IMR-90 (cell line): ENCODE results near the gene COL9A2. TPM values are rescaled to one million over a fixed set of nuclear protein-coding genes. Genes with fewer than 3 reads are reported as not detected.
A peak's percentile ranks its signal among the peaks of the same experiment; 100 is the strongest.

ENCODE experiments used
- ATAC-seq: fragments of 200-7000 bp; cut with Tn5 transposase; 2 replicates; pipeline ENCODE4 v1.9.1; 2020; ENCODE audit warnings: low read depth, mild to moderate bottlenecking, moderate library complexity
- BruUV-seq: library from RNA; stranded (reverse); fragments of 400-500 nt; replicated peaks from 2 replicates; lab custom pipeline; 2021; lab: Mats Ljungman, UMichigan
- CTCF ChIA-PET: fragments of 300-600 bp; formaldehyde crosslinking; extraction: SDS; loops from one replicate; lab custom pipeline; 2021; ENCODE audit warnings: antibody characterized with exemption; lab: Yijun Ruan, JAX
- POLR2A ChIA-PET: fragments of 300-600 bp; sonication (Branson Sonifier 250); formaldehyde crosslinking; loops from one replicate; lab custom pipeline; 2022; ENCODE audit warnings: antibody characterized with exemption; ENCODE audit not compliant: unreplicated experiment; lab: Charles Lee
- DNase-seq: peaks from one replicate; pipeline ENCODE4 v3.0.0; 2013
- H2AFZ ChIP-seq: replicated peaks from 2 replicates; pipeline ENCODE3; 2013; ENCODE audit warnings: low read length, mild to moderate bottlenecking; ENCODE audit not compliant: poor library complexity
- H2AK5ac ChIP-seq: 2 replicates; pipeline ENCODE4 v1.6.1; 2013; ENCODE audit warnings: low read depth, low read length, inconsistent platforms
- H2AK9ac ChIP-seq: replicated peaks from 2 replicates; pipeline ENCODE3; 2013; ENCODE audit warnings: mild to moderate bottlenecking, low read depth, low read length, moderate library complexity; ENCODE audit not compliant: poor library complexity
- H2BK120ac ChIP-seq: 2 replicates; pipeline ENCODE4 v1.6.1; 2013; ENCODE audit warnings: low read depth, low read length, inconsistent platforms
- H2BK15ac ChIP-seq: 3 replicates; pipeline ENCODE4 v1.6.1; 2013; ENCODE audit warnings: low read depth, low read length, inconsistent platforms
- H2BK20ac ChIP-seq: 2 replicates; pipeline ENCODE4 v1.6.1; 2013; ENCODE audit warnings: low read depth, mild to moderate bottlenecking, inconsistent platforms, low read length, moderate library complexity
- H2BK5ac ChIP-seq: 2 replicates; pipeline ENCODE4 v1.6.1; 2013; ENCODE audit warnings: mild to moderate bottlenecking, low read depth, low read length, inconsistent platforms; ENCODE audit not compliant: poor library complexity, severe bottlenecking
- H3K14ac ChIP-seq: replicated peaks from 2 replicates; pipeline ENCODE4 v1.6.1; 2013; ENCODE audit warnings: low read depth, low read length, inconsistent platforms
- H3K18ac ChIP-seq: 2 replicates; pipeline ENCODE4 v1.6.1; 2013; ENCODE audit warnings: low read depth, low read length, control low read depth
- H3K23ac ChIP-seq: 2 replicates; pipeline ENCODE4 v1.6.1; 2013; ENCODE audit warnings: low read depth, low read length, inconsistent platforms
- H3K27ac ChIP-seq: 2 replicates; pipeline ENCODE4 v1.5.1; 2013; ENCODE audit warnings: mild to moderate bottlenecking, control low read depth, low read length; ENCODE audit not compliant: insufficient read depth
- H3K27me3 ChIP-seq: 2 replicates; pipeline ENCODE4 v1.6.1; 2013; ENCODE audit warnings: low read length; ENCODE audit not compliant: control insufficient read depth, insufficient read depth
- H3K36me3 ChIP-seq: 2 replicates; pipeline ENCODE4 v1.6.1; 2013; ENCODE audit warnings: low read length, mixed read lengths; ENCODE audit not compliant: control insufficient read depth, insufficient read depth
- H3K4ac ChIP-seq: 2 replicates; pipeline ENCODE4 v1.6.1; 2013; ENCODE audit warnings: low read depth, low read length, inconsistent platforms
- H3K4me1 ChIP-seq: 2 replicates; pipeline ENCODE4 v1.6.1; 2013; ENCODE audit warnings: low read length, mixed read lengths; ENCODE audit not compliant: control insufficient read depth, insufficient read depth
- H3K4me2 ChIP-seq: 2 replicates; pipeline ENCODE4 v1.6.1; 2013; ENCODE audit warnings: low read depth, mild to moderate bottlenecking, control low read depth, low read length, moderate library complexity
- H3K4me3 ChIP-seq: 2 replicates; pipeline ENCODE4 v1.5.1; 2013; ENCODE audit warnings: low read depth, mild to moderate bottlenecking, control low read depth, low read length, moderate library complexity; ENCODE audit not compliant: insufficient read depth
- H3K56ac ChIP-seq: 2 replicates; pipeline ENCODE4 v1.6.1; 2013; ENCODE audit warnings: low read length, inconsistent platforms; ENCODE audit not compliant: insufficient read depth; ENCODE audit errors: extremely low read depth
- H3K79me1 ChIP-seq, 2 experiments: 2 replicates each; pipeline ENCODE4 v1.6.1; 2013; ENCODE audit warnings: low read length in 2 of 2, inconsistent platforms in 1 of 2, low read depth in 1 of 2
- H3K9ac ChIP-seq: 2 replicates; pipeline ENCODE4 v1.6.1; 2013; ENCODE audit warnings: low read depth, low read length, control low read depth
- H3K9me1 ChIP-seq: 2 replicates; pipeline ENCODE4 v1.6.1; 2013; ENCODE audit warnings: low read length, inconsistent platforms; ENCODE audit not compliant: insufficient read depth
- H3K9me3 ChIP-seq: 2 replicates; pipeline ENCODE4 v1.6.1; 2013; ENCODE audit warnings: low read length; ENCODE audit not compliant: control insufficient read depth, insufficient read depth
- H4K20me1 ChIP-seq: 2 replicates; pipeline ENCODE4 v1.6.1; 2013; ENCODE audit warnings: low read length, inconsistent platforms; ENCODE audit not compliant: insufficient read depth
- H4K5ac ChIP-seq: 2 replicates; pipeline ENCODE4 v1.6.1; 2013; ENCODE audit warnings: mild to moderate bottlenecking, low read depth, low read length, control low read depth
- H4K8ac ChIP-seq, 2 experiments: 2 replicates each; pipeline ENCODE4 v1.6.1; 2013; ENCODE audit warnings: low read depth in 2 of 2, low read length in 2 of 2, control low read depth in 1 of 2, inconsistent platforms in 1 of 2
- H4K91ac ChIP-seq: 2 replicates; pipeline ENCODE4 v1.6.1; 2013; ENCODE audit warnings: low read depth, low read length, inconsistent platforms; ENCODE audit not compliant: insufficient read depth
- BHLHE40 ChIP-seq: fragments of 150-350 bp; IDR thresholded peaks from 2 replicates; pipeline ENCODE4 v1.6.1; 2016; ENCODE audit warnings: mild to moderate bottlenecking, low read depth, low read length
- CHD1 ChIP-seq: IDR thresholded peaks from 2 replicates; pipeline ENCODE4 v1.6.1; 2012; ENCODE audit warnings: low read depth, low read length, improper control_type of control experiment
- FOS ChIP-seq: fragments of 150-350 bp; IDR thresholded peaks from 2 replicates; pipeline ENCODE4 v1.6.1; 2016; ENCODE audit warnings: low read depth, low read length
- MAFK ChIP-seq: IDR thresholded peaks from 2 replicates; pipeline ENCODE4 v1.6.1; 2012; ENCODE audit warnings: low read depth, low read length, improper control_type of control experiment
- MXI1 ChIP-seq: IDR thresholded peaks from 2 replicates; pipeline ENCODE4 v1.6.1; 2012; ENCODE audit warnings: low read depth, mild to moderate bottlenecking, low read length, moderate library complexity, borderline replicate concordance
- NFE2L2 ChIP-seq: fragments of 150-350 bp; IDR thresholded peaks from 2 replicates; pipeline ENCODE4 v1.6.1; 2016; ENCODE audit warnings: low read depth, mild to moderate bottlenecking, low read length
- POLR2A ChIP-seq: IDR thresholded peaks from 2 replicates; pipeline ENCODE4 v1.6.1; 2012; ENCODE audit warnings: mild to moderate bottlenecking, low read depth, low read length
- RAD21 ChIP-seq: IDR thresholded peaks from 2 replicates; pipeline ENCODE4 v1.6.1; 2012; ENCODE audit warnings: low read length, improper control_type of control experiment
- RCOR1 ChIP-seq: IDR thresholded peaks from 2 replicates; pipeline ENCODE4 v1.6.1; 2012; ENCODE audit warnings: mild to moderate bottlenecking, low read length, improper control_type of control experiment; ENCODE audit not compliant: insufficient replicate concordance
- RFX5 ChIP-seq: IDR thresholded peaks from 2 replicates; pipeline ENCODE4 v1.8.0; 2012; ENCODE audit warnings: low read depth, mild to moderate bottlenecking, low read length, moderate library complexity
- SMC3 ChIP-seq: fragments of 150-350 bp; IDR thresholded peaks from 2 replicates; pipeline ENCODE4 v1.6.1; 2016; ENCODE audit warnings: low read depth, mild to moderate bottlenecking, antibody characterized with exemption, low read length, moderate library complexity
- WGBS, 2 experiments: methylation state at CpG; one replicate each; pipeline versions ENCODE4 v1.1.5 to v1.1.7; 2013; ENCODE audit warnings: missing lambda C conversion rate in 2 of 2; ENCODE audit not compliant: insufficient read length in 1 of 2; ENCODE audit errors: extremely low coverage in 2 of 2; 5-methylcytosine and 5-hydroxymethylcytosine counted together
- dilution Hi-C: fragments of 300-500 bp; cut with HindIII; formaldehyde crosslinking; loops from one replicate; pipeline ENCODE4 v1.14.3; 2018; ENCODE audit warnings: low sequenced_read_pairs; ENCODE audit not compliant: unreplicated experiment
- in situ Hi-C: fragments of 300-500 bp; cut with MboI; formaldehyde crosslinking; loops from 3 replicates; pipeline ENCODE4 v1.14.3; 2019; ENCODE audit warnings: low sequenced_read_pairs, inconsistent platforms, mixed read lengths
- intact Hi-C: fragments of 100-400 bp; cut with micrococcal nuclease; formaldehyde crosslinking; loops from 2 replicates; pipeline ENCODE4 v1.10.0; 2022
- polyA plus RNA-seq, 3 experiments: library from polyadenylated mRNA; depleted of rRNA; stranded (reverse); fragments of >200 nt; gene quantifications; 2 replicates each; pipeline ENCODE4 v1.2.3, GENCODE V29; 2012; ENCODE audit warnings: low replicate concordance in 1 of 3
- total RNA-seq: library from RNA; depleted of rRNA; stranded (reverse); fragments of >200 nt; gene quantifications from 2 replicates; pipeline ENCODE4 v1.2.3, GENCODE V29; 2012
- TF ChIP-seq, protein P1 (sequence below): fragments of 150-350 bp; IDR thresholded peaks from 2 replicates; pipeline ENCODE4 v1.6.1; 2017; ENCODE audit warnings: mild to moderate bottlenecking, antibody characterized with exemption, low read length, low read depth
- TF ChIP-seq, protein P2 (sequence below): fragments of 150-350 bp; IDR thresholded peaks from 2 replicates; pipeline ENCODE4 v1.6.1; 2016; ENCODE audit warnings: low read depth, mild to moderate bottlenecking, low read length, moderate library complexity, borderline replicate concordance
- TF ChIP-seq, protein P3 (sequence below): conservative IDR thresholded peaks from 2 replicates; pipeline ENCODE4 v1.5.1; 2012; ENCODE audit warnings: mild to moderate bottlenecking, low read depth, low read length, improper control_type of control experiment

Gene COL9A2
- total and polyA plus RNA-seq, 2 of the 4 experiments (the other 2 are of a cell fraction) = 0.90 to 1.6 TPM

DNA sequence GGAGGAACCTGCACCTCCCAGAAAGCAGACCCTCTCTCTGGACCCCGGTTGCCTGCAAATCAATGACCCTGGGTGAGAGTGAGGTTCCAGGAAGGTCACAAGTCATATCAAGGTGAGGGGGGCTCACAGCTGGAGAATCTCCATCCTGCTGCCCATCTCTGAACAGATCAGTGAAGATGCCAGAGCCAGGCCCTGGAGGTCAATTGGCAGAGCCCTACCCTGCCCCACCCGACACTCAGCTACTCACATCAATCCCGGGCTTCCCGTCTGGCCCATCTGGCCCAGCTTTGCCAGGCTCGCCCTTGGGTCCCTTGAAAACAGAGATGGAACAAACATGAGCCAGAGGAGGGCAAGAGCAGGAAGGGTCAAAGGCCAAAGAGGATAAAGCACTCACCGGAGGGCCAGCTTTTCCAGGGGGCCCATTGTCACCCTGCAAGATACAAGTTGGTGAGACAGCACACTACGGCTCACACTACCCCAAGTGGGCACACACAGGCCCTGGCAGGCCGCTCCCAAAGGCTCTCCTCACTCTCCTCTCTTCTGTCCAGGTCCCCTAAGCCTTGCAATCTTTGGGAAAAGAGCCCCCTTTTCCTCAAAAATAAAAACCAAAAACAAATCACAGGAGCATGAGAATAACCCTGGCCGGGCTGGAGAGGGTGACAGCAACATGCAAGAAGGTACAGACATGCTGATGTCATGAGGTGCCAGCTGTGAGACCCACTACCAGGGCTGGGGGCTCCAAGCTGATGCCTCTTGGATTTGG lies 2.9 kb downstream of the COL9A2 start:
- Histone ChIP-seq H3K27ac (peak overlapping the region; percentile 16; the same call in 1 of the 2 replicates), H2BK20ac (0 out of 2 replicates have a peak overlapping the region, but pooled peaks have one; percentile 34), H3K36me3 (no peaks in the 10 kb centered on the region), H2BK15ac (peak overlapping the region; percentile 42; the same call in 1 of the 3 replicates), H3K18ac (no peak overlapping the region; the same call in 1 of the 2 replicates), H2BK120ac (peak overlapping the region; percentile 48; the same call in 1 of the 2 replicates), H3K56ac (no peak overlapping the region), H3K4ac (peak overlapping the region; percentile 70), H2AK9ac (peak overlapping the region; percentile 79), H3K27me3 (peaks cover 31% of the 10 kb centered on the region), H3K4me1 (peaks cover 13% of the 10 kb centered on the region; the same call in 1 of the 2 replicates), H2BK5ac (no peak overlapping the region), H3K14ac (peak overlapping the region; percentile 69), H2AK5ac (peak overlapping the region; percentile 78), H3K79me1 (no peaks in the 10 kb centered on the region), H4K8ac (peak overlapping the region; percentile 47 to 92; a peak in 2 of 4 replicates), H3K23ac (peak overlapping the region; percentile 63; the same call in 1 of the 2 replicates), H2AFZ (peak overlapping the region; percentile 99), H4K5ac (no peak overlapping the region; the same call in 1 of the 2 replicates), H4K91ac (no peak overlapping the region), H3K9me1 (peaks cover 3% of the 10 kb centered on the region; the same call in 1 of the 2 replicates), H3K9ac (no peak overlapping the region), H3K4me3 (no peak overlapping the region), H4K20me1 (no peaks in the 10 kb centered on the region), H3K4me2 (no peak overlapping the region; the same call in 1 of the 2 replicates), H3K9me3 (no peaks in the 10 kb centered on the region)
- CTCF ChIA-PET = interaction anchor here (0.7 to 2.8 kb wide), 10 partner anchors 22 to 172 kb away, joined by 3 to 16 read pairs (median 4); no protein-coding TSS in a partner anchor
- ATAC-seq (no peak), DNase-seq (no peak)
- dilution Hi-C loops = no loop called here
- in situ Hi-C loops = no loop called here
- intact Hi-C loops = no loop called here
- POLR2A ChIA-PET = no interaction called here
- BruUV-seq = no TSS peak
- 90% methylated on average over 2 of the region's 9 CpGs; no CpG with 5 or more reads in 1 of the 2 experiments for WGBS, 2 experiments
- TF ChIP-seq POLR2A (no peak), FOS (no peak), RCOR1 (no peak), MXI1 (no peak), NFE2L2 (no peak), RFX5 (no peak), BHLHE40 (no peak), SMC3 (no peak), CHD1 (no peak), MAFK (no peak), RAD21 (no peak)
- TF ChIP-seq, protein P1, sequence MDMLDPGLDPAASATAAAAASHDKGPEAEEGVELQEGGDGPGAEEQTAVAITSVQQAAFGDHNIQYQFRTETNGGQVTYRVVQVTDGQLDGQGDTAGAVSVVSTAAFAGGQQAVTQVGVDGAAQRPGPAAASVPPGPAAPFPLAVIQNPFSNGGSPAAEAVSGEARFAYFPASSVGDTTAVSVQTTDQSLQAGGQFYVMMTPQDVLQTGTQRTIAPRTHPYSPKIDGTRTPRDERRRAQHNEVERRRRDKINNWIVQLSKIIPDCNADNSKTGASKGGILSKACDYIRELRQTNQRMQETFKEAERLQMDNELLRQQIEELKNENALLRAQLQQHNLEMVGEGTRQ = no peak
- TF ChIP-seq, protein P2, sequence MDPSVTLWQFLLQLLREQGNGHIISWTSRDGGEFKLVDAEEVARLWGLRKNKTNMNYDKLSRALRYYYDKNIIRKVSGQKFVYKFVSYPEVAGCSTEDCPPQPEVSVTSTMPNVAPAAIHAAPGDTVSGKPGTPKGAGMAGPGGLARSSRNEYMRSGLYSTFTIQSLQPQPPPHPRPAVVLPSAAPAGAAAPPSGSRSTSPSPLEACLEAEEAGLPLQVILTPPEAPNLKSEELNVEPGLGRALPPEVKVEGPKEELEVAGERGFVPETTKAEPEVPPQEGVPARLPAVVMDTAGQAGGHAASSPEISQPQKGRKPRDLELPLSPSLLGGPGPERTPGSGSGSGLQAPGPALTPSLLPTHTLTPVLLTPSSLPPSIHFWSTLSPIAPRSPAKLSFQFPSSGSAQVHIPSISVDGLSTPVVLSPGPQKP = no peak
- TF ChIP-seq, protein P3, sequence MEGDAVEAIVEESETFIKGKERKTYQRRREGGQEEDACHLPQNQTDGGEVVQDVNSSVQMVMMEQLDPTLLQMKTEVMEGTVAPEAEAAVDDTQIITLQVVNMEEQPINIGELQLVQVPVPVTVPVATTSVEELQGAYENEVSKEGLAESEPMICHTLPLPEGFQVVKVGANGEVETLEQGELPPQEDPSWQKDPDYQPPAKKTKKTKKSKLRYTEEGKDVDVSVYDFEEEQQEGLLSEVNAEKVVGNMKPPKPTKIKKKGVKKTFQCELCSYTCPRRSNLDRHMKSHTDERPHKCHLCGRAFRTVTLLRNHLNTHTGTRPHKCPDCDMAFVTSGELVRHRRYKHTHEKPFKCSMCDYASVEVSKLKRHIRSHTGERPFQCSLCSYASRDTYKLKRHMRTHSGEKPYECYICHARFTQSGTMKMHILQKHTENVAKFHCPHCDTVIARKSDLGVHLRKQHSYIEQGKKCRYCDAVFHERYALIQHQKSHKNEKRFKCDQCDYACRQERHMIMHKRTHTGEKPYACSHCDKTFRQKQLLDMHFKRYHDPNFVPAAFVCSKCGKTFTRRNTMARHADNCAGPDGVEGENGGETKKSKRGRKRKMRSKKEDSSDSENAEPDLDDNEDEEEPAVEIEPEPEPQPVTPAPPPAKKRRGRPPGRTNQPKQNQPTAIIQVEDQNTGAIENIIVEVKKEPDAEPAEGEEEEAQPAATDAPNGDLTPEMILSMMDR = no peak
